GM10266 (cell line): ENCODE measurements around the gene CCND1.

Experiments
- DNase-seq: peaks from one replicate; pipeline ENCODE4 v3.0.0; 2012; ENCODE audit errors: extremely low spot score
- CTCF ChIP-seq: IDR thresholded peaks from 2 replicates; pipeline ENCODE4 v1.5.1; 2012; ENCODE audit warnings: mild to moderate bottlenecking, low read depth; ENCODE audit not compliant: control insufficient read depth, insufficient read depth; ENCODE audit errors: missing control alignments

Gene CCND1

GRCh38 chr11:69651834-69652620 lies 11.1 kb downstream of the CCND1 start:
- no peak for TF ChIP-seq CTCF
- DNase-seq = no peak

- TF ChIP-seq CTCF = no peak
- no peak for DNase-seq
These were observed 12.0 kb downstream of the CCND1 start for GRCh38 chr11:69652999-69653398.

- TF ChIP-seq CTCF = no peak
- no peak for DNase-seq
These were observed 12.5 kb downstream of the CCND1 start for GRCh38 chr11:69653406-69653960.

- DNase-seq = no peak
- no peak for TF ChIP-seq CTCF
These were observed 13.2 kb downstream of the CCND1 start for GRCh38 chr11:69654001-69654659.

- TF ChIP-seq CTCF = no peak
- no peak for DNase-seq
These were observed 13.9 kb downstream of the CCND1 start for GRCh38 chr11:69654660-69655478.

- TF ChIP-seq CTCF = no peak
- DNase-seq = no peak
These were observed 14.8 kb downstream of the CCND1 start for GRCh38 chr11:69655479-69656428.
